ENCODE data around the gene KIF26B.
"Not testable (repeated sequence)": the region's sequence is repeated elsewhere in the genome, so short reads cannot be mapped to it uniquely, and the experiment has no call there.

The KIF26B gene

DNA sequence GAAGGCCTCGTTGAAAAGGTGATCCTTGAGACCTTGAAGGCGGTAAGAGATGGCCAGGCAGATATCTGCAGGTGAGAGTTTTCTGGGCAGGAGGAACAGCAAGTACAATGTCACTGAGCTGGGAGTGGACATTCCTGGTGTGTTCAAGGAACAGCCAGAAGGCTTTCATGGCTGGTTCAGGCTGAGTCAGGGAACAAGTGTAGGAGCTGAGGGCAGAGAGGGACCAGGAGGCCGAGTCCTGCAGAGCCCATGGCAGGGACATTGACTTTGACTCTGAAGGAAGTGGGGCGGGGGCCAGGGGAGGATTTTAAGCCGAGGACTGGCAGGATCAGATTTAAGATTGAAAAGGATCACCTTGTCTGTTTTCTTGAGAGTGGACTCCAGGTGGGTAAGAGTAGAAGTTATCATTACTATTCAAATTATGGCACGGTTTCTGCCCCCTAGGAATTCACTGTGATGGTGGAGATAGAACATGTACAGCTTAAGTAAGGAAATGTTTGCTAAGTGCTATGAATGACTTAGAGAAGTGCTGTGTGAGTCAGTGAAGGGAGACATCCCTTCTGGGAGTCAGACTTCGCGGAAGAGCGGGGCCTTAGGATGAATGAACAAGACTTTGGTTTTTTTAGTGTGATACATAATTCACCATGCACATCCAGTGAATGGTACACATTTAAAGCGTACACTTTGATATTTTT lies 202.3 kb downstream of the KIF26B start:
- no peak for DNase-seq (ENCODE audit: low spot score)

GRCh38 chr1:245359101-245359680 lies 204.4 kb downstream of the KIF26B start:
- DNase-seq (ENCODE audit: low spot score) = not testable (repeated sequence)

GRCh38 chr1:245361065-245361464 lies 206.3 kb downstream of the KIF26B start:
- DNase-seq (ENCODE audit: low spot score) = no peak

- DNase-seq (ENCODE audit: low spot score) = no peak
Measured at GRCh38 chr1:245361951-245362350, 207.2 kb downstream of the KIF26B start.

DNA sequence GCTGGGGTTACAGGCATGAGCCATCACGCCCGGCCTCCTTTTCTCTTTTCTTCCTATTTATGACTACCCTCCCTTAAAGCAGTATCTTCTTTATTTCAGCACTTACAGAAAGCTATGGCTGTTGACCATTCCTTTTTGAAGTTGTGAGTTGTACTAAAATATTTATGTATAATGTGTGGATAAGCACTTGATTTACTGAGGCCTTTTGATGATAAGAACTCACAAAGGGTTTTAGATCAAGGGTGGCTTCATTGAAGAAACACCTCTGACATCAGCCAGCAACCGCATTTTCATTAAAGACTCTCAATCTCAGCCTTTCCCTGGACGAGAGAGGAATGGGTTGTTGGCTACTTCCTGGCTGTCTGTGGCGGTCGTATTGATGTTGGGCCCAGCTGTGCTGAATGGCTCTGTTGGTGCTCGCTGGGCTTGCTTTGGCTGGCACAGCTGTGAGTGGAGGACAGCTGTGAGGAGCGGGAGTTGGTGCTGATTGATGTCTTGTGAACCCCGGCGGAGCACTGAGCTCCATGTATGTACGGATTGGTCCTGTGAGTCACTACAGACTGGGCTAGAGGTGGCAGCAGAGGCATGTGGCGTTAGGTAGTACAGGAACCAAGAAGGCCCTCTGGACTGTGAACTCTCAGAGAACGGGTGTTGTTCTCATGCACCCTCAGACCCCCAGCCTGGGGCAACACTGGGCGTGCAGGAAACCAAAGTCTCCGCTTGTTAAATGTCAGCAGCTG lies 208.8 kb downstream of the KIF26B start:
- DNase-seq (ENCODE audit: low spot score) = no peak

GRCh38 chr1:245365095-245366020 lies 210.6 kb downstream of the KIF26B start:
- DNase-seq (ENCODE audit: low spot score) = no peak

DNA sequence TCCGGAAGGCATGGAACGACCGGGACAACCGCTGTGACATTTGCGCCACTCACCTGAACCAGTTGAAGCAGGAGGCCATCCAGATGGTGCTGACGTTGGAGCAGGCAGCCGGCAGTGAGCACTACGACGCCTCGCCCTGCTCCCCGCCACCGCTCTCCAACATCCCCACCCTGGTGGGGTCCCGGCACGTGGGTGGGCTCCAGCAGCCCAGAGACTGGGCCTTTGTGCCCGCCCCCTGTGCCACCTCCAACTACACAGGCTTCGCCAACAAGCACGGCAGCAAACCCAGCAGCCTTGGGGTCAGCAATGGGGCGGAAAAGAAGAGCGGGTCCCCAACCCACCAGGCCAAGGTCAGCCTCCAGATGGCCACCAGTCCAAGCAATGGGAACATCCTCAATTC lies 212.1 kb downstream of the KIF26B start:
- no peak for DNase-seq (ENCODE audit: low spot score)

DNA sequence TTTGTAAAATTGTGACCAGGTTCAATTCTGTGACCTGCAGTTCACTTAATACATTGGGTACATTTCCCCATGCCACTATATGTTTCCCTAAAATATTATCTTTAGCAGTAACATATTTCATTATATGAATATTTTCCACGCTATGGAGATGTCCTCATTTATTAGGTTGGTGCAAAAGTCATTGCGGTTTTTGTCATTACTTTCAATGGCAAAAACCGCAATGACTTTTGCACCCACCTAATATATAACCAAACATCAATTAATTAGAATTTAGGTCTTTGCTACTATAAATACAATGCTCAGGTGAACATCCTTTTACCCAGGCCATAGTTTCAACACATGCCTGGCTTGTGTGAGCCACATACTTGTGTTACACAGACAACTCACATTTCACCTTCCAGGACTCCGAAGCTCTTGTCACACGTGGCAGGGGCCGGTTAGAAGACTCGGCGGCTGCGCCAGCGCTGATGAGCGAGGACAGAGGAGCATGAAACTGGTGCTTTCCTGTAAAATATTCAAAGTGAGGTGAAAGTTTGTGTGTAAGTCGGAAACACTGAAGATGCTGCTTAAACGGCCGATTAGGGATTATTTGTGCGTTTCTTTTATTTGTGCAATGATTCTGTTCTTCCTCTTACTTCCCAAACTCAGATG lies 215.5 kb downstream of the KIF26B start:
- no peak for DNase-seq (ENCODE audit: low spot score)

- no peak for DNase-seq (ENCODE audit: low spot score)
Measured at GRCh38 chr1:245370905-245371581, 216.3 kb downstream of the KIF26B start.

GRCh38 chr1:245373131-245373530 lies 218.3 kb downstream of the KIF26B start:
- DNase-seq (ENCODE audit: low spot score) = no peak

DNA sequence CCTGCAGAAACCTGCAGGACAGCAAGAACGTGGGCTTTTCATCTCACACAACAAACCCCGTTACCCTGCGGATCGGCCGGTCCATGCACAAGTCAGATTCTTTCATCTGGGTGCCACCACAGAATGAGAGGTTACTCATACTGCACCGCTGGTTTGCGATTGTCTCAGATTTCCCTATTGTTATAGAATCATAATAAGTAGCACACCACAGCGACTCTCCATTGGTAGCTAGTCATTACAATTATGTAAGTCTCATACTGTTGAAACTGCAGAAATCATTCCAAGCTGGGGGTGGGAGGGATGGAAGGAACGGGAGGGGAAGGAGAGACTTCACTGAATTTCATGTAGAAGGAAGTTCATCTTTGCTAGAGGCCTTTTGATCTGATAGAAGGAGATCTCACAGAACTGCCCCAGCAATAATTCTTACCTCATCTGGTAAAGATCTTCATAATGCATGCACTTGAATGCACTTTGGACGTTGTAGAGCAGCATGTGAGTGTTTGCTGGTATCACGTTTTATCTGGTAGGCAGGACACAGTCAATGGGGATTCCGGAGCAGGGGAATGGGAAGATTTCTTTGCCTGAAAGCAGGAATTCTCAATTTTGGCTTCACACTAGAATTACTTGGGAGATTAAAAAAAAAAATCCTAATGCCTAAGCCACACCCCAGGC lies 221.1 kb downstream of the KIF26B start:
- DNase-seq (ENCODE audit: low spot score) = no peak

GRCh38 chr1:245377854-245378253 lies 223.1 kb downstream of the KIF26B start:
- DNase-seq (ENCODE audit: low spot score) = no peak

GRCh38 chr1:245378311-245378722 lies 223.5 kb downstream of the KIF26B start:
- no peak for DNase-seq (ENCODE audit: low spot score)

GRCh38 chr1:245378745-245379144 lies 224.0 kb downstream of the KIF26B start:
- no peak for DNase-seq (ENCODE audit: low spot score)

GRCh38 chr1:245380790-245381535 lies 226.2 kb downstream of the KIF26B start:
- DNase-seq (ENCODE audit: low spot score) = peak; percentile 56

GRCh38 chr1:245382981-245383380 lies 228.2 kb downstream of the KIF26B start:
- DNase-seq (ENCODE audit: low spot score) = no peak

- no peak for DNase-seq (ENCODE audit: low spot score)
Measured at GRCh38 chr1:245383396-245384330, 228.9 kb downstream of the KIF26B start.

DNA sequence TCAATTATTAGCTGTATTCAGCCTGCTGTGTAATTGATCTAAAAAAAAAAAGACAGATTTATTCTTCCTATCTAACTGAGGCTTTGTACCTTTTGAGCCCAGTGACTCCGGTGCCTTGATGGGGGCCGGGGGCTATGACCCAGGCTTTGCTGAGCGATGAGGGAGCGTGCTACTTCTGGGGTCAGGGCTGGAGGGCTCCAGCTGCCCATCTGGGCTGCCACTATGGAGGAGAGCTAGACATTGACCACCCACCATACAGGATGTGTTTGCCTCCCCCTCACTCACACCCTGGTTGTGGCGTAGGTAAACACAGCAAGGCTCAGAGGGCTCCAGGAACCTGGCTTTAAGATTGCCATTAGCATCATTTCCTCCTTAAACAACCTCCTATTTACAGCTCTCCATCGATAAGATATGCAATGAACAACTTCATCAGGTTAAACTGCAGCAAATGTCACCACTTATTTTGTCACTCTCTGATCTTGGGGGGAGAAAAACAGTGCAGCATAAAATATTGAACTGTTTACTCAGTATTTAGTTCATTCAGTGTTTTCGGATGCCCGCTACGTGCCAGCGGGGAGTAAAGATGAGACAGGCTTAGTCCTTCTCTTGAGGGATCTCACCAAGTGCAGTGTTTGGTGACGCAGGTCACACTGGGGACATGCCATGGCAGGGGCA lies 231.6 kb downstream of the KIF26B start:
- no peak for DNase-seq (ENCODE audit: low spot score)
